Measurements from ENCODE around the gene PLA2G2A.

Gene PLA2G2A

DNA sequence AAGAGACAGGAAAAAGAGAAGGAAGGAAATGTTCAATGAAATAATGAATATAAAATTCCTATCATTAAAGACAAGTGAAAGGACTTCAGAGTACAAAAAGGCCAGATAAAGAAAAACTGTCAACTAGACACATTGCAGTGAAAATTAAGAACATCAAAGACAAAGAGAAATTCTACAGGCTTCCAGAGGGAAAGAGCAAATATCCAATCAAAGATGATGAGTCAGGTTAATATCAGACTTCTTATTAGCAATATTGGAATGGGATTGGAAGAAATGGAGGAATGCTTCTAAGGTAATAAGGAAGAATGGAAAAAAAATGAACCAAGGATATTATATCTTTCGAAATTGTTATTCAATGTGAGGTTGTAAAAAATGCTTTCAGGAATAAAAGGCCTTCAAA, 7.8 kb downstream of the PLA2G2A start:
- H3K27ac ChIP-seq, result no peak overlapping the region
- TF ChIP-seq ZFX (IDR thresholded peaks at IDR 0.05) (no peak), CTCF (conservative IDR thresholded peaks at IDR 0.05) (no peak)

- H3K27ac ChIP-seq, result no peak overlapping the region
- no peak for TF ChIP-seq ZFX (IDR thresholded peaks at IDR 0.05)
- TF ChIP-seq CTCF (conservative IDR thresholded peaks at IDR 0.05), result no peak
These were observed 9.3 kb downstream of the PLA2G2A start for GRCh38 chr1:19969898-19970660.

DNA sequence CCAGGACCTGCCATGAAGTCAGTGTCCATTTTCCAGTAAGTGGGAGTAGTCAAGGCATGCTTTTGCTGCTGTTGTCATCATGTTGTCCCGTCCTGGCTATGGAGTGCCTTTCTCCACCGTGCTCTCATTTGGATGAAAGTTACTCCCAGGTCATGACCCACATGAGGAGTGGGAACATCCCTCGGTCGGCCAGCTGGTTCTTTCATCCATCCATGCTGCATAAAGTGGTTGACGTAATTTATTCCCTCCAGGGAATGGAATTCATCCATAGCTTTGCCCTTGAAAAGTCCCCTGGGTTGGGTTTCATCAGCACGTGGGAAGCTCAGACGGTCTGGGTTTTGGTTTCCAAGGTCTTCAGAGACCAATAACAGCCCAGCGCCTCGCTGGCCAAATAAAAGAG, 11.6 kb downstream of the PLA2G2A start:
- H3K27ac ChIP-seq, result no peak overlapping the region
- TF ChIP-seq CTCF (conservative IDR thresholded peaks at IDR 0.05) (no peak), ZFX (IDR thresholded peaks at IDR 0.05) (no peak)

GRCh38 chr1:19964542-19964941, 14.9 kb downstream of the PLA2G2A start:
- TF ChIP-seq CTCF (conservative IDR thresholded peaks at IDR 0.05) (no peak), ZFX (IDR thresholded peaks at IDR 0.05) (no peak)
- H3K27ac ChIP-seq, result no peak overlapping the region

- TF ChIP-seq ZFX (IDR thresholded peaks at IDR 0.05) (no peak), CTCF (conservative IDR thresholded peaks at IDR 0.05) (no peak)
- no peak overlapping the region for H3K27ac ChIP-seq
These were observed 15.8 kb downstream of the PLA2G2A start for GRCh38 chr1:19963636-19964035.

GRCh38 chr1:19960591-19960990, 18.8 kb downstream of the PLA2G2A start:
- no peak overlapping the region for H3K27ac ChIP-seq
- no peak for TF ChIP-seq ZFX (IDR thresholded peaks at IDR 0.05)
- no peak for TF ChIP-seq CTCF (conservative IDR thresholded peaks at IDR 0.05)

DNA sequence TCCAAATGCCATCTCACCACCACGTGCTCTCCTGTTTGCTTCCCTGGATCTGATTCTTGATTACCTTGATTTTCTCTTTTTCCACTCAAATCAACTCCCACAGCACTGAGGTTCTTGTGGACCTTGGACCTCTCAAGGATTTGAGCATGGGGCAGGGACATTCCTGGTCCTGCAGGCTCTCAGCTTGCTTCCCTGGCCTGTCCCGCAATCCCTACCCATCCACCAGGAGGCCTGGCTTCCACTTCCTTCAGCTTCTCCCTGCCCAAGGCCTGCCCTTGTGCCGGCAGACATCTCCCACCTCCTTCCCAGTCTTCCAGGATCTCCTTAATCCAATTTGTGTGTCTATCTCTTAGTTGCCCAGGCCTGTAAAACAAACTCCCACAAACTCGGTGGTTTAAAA, 21.6 kb downstream of the PLA2G2A start:
- no peak overlapping the region for H3K27ac ChIP-seq
- TF ChIP-seq CTCF (conservative IDR thresholded peaks at IDR 0.05), result no peak
- TF ChIP-seq ZFX (IDR thresholded peaks at IDR 0.05), result no peak

All from C4-2B (cell line).